ENCODE measurements around the gene CHP2. TPM values are rescaled to one million over a fixed set of nuclear protein-coding genes. Genes with fewer than 3 reads are reported as not detected.

The CHP2 gene
- total RNA-seq, 4 donors from 2014 or later, result not detected

GRCh38 chr16:23765933-23766332, 11.1 kb downstream of the CHP2 start:
- Histone ChIP-seq H3K4me1 (no peaks in the 10 kb centered on the region), H3K9me3 (no peaks in the 10 kb centered on the region), H3K4me3 (no peak overlapping the region), H3K36me3 (no peaks in the 10 kb centered on the region), H3K27ac (replicated peaks in 1 of 4) (no peak overlapping the region), H3K27me3 (peaks cover 0 to 7% (median 0%) of the 10 kb centered on the region in 4 donors)
- TF ChIP-seq EP300 (IDR thresholded peaks at IDR 0.05) (no peak), POLR2A (IDR thresholded peaks at IDR 0.05; ENCODE audit: low read depth) (no peak), POLR2AphosphoS5 (IDR thresholded peaks at IDR 0.05) (no peak), CTCF (IDR thresholded peaks at IDR 0.05) (no peak)
- intact Hi-C loops (cut with DNase I), result no loop called here
- no peak for DNase-seq (ENCODE audit: extremely low spot score)

GRCh38 chr16:23768581-23768980, 13.8 kb downstream of the CHP2 start:
- Histone ChIP-seq H3K27me3 (peaks cover 0 to 8% (median 0%) of the 10 kb centered on the region in 4 donors), H3K36me3 (no peaks in the 10 kb centered on the region), H3K4me3 (no peak overlapping the region), H3K4me1 (no peaks in the 10 kb centered on the region), H3K27ac (replicated peaks in 1 of 4) (no peak overlapping the region), H3K9me3 (no peaks in the 10 kb centered on the region)
- TF ChIP-seq EP300 (IDR thresholded peaks at IDR 0.05) (no peak), CTCF (IDR thresholded peaks at IDR 0.05) (no peak), POLR2AphosphoS5 (IDR thresholded peaks at IDR 0.05) (no peak), POLR2A (IDR thresholded peaks at IDR 0.05; ENCODE audit: low read depth) (no peak)
- intact Hi-C loops (cut with DNase I), result no loop called here
- WGBS, result 85% methylated on average over 2 of the region's 2 CpGs
- no peak for DNase-seq (ENCODE audit: extremely low spot score)

- no peaks in the 10 kb centered on the region for H3K4me1 ChIP-seq
- no peak for TF ChIP-seq POLR2AphosphoS5 (IDR thresholded peaks at IDR 0.05)
- TF ChIP-seq POLR2A (IDR thresholded peaks at IDR 0.05; ENCODE audit: low read depth), result no peak
- TF ChIP-seq EP300 (IDR thresholded peaks at IDR 0.05), result no peak
- TF ChIP-seq CTCF (IDR thresholded peaks at IDR 0.05), result no peak
- H3K27ac ChIP-seq (replicated peaks in 1 of 4), result no peak overlapping the region
- H3K4me3 ChIP-seq, result no peak overlapping the region
- intact Hi-C loops (cut with DNase I), result no loop called here
- peaks cover 0 to 8% (median 0%) of the 10 kb centered on the region in 4 donors for H3K27me3 ChIP-seq
- H3K36me3 ChIP-seq, result no peaks in the 10 kb centered on the region
- WGBS, result 82% methylated on average over 8 of the region's 8 CpGs
- no peaks in the 10 kb centered on the region for H3K9me3 ChIP-seq
- DNase-seq (ENCODE audit: extremely low spot score), result no peak
These were observed 16.2 kb downstream of the CHP2 start for GRCh38 chr16:23771027-23771426.

- H3K36me3 ChIP-seq, result no peaks in the 10 kb centered on the region
- H3K4me1 ChIP-seq, result no peaks in the 10 kb centered on the region
- no peaks in the 10 kb centered on the region for H3K9me3 ChIP-seq
- intact Hi-C loops (cut with DNase I), result no loop called here
- H3K27me3 ChIP-seq, result peaks cover 0 to 8% (median 0%) of the 10 kb centered on the region in 4 donors
- no peak for DNase-seq (ENCODE audit: extremely low spot score)
- no peak for TF ChIP-seq EP300 (IDR thresholded peaks at IDR 0.05)
- no peak for TF ChIP-seq CTCF (IDR thresholded peaks at IDR 0.05)
- TF ChIP-seq POLR2AphosphoS5 (IDR thresholded peaks at IDR 0.05), result no peak
- no peak for TF ChIP-seq POLR2A (IDR thresholded peaks at IDR 0.05; ENCODE audit: low read depth)
- no peak overlapping the region for H3K4me3 ChIP-seq
- WGBS, result 52% methylated on average over 2 of the region's 2 CpGs
- no peak overlapping the region for H3K27ac ChIP-seq (replicated peaks in 1 of 4)
These were observed 16.8 kb downstream of the CHP2 start for GRCh38 chr16:23771642-23772041.

GRCh38 chr16:23773339-23773738, 18.5 kb downstream of the CHP2 start:
- TF ChIP-seq POLR2AphosphoS5 (IDR thresholded peaks at IDR 0.05), result no peak
- TF ChIP-seq POLR2A (IDR thresholded peaks at IDR 0.05; ENCODE audit: low read depth), result no peak
- no peak for TF ChIP-seq EP300 (IDR thresholded peaks at IDR 0.05)
- TF ChIP-seq CTCF (IDR thresholded peaks at IDR 0.05), result no peak
- Histone ChIP-seq H3K9me3 (no peaks in the 10 kb centered on the region), H3K27me3 (peaks cover 0 to 8% (median 0%) of the 10 kb centered on the region in 4 donors), H3K4me3 (no peak overlapping the region), H3K4me1 (no peaks in the 10 kb centered on the region), H3K36me3 (no peaks in the 10 kb centered on the region), H3K27ac (replicated peaks in 1 of 4) (no peak overlapping the region)
- intact Hi-C loops (cut with DNase I), result no loop called here
- no peak for DNase-seq (ENCODE audit: extremely low spot score)
- WGBS, result 88% methylated on average over 2 of the region's 2 CpGs

All from esophagus muscularis mucosa (tissue), 4 donors.